Fibroblast of pulmonary artery (primary cell): ENCODE data around the gene SLC35D1.

Experiments used
- DNase-seq: peaks from one replicate; pipeline ENCODE4 v3.0.0-alpha.2; 2010; ENCODE audit warnings: low read depth
- H3K4me3 ChIP-seq: replicated peaks from 2 replicates; pipeline ENCODE4 v1.5.1; 2011; ENCODE audit warnings: low read depth, mild to moderate bottlenecking, control low read depth, low read length, moderate library complexity
- CTCF ChIP-seq: IDR thresholded peaks from 2 replicates; pipeline ENCODE4 v1.5.1; 2011; ENCODE audit warnings: mild to moderate bottlenecking, control low read depth, low read length, inconsistent platforms; ENCODE audit errors: missing control alignments

SLC35D1 gene

GRCh38 chr1:67052741-67053534 is 1.0 kb downstream of the SLC35D1 start:
- no peak for TF ChIP-seq CTCF
- peak; percentile 46 for DNase-seq
- H3K4me3 ChIP-seq = peak overlapping the region; percentile 86

- TF ChIP-seq CTCF = no peak
- no peak for DNase-seq
- H3K4me3 ChIP-seq = peak overlapping the region; percentile 6
Measured at GRCh38 chr1:67051196-67051595, 2.8 kb downstream of the SLC35D1 start.

GRCh38 chr1:67044631-67045270 is 9.2 kb downstream of the SLC35D1 start:
- TF ChIP-seq CTCF = no peak
- H3K4me3 ChIP-seq = no peak overlapping the region
- no peak for DNase-seq

GRCh38 chr1:67043366-67043765 is 10.6 kb downstream of the SLC35D1 start:
- no peak overlapping the region for H3K4me3 ChIP-seq
- TF ChIP-seq CTCF = no peak
- DNase-seq = no peak

GRCh38 chr1:67041841-67042503 is 12.0 kb downstream of the SLC35D1 start:
- DNase-seq = no peak
- no peak for TF ChIP-seq CTCF
- no peak overlapping the region for H3K4me3 ChIP-seq

- no peak overlapping the region for H3K4me3 ChIP-seq
- no peak for TF ChIP-seq CTCF
- no peak for DNase-seq
Measured at GRCh38 chr1:67040405-67040804, 13.5 kb downstream of the SLC35D1 start.
